ENCODE measurements around the gene IL20. TPM values are rescaled to one million over a fixed set of nuclear protein-coding genes. Genes with fewer than 3 reads are reported as not detected.

Gene IL20
- total and polyA plus RNA-seq, 10 of the 15 experiments (the other 5 are each of a cell fraction or from before 2014, with no cell fraction given) = 0.08 to 0.13 TPM; not detected in 8

DNA sequence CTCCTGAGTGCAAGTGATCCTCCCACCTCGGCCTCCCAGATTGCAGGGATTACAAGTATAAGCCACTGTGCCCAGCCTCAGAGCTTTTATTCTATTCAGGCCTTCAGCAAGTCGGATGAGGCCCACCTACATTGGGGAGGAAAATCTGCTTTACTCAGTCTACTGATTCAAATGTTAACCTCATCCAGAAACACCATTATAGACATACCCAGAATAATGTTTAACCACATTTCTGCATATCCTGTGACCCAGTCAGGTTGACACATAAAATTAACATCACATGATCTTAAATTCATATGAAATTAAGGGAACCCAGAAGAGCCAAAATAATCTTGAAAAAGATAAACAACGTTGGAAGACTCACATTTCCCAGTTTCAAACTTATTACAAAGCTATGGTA, 14.9 kb downstream of the IL20 start:
- in situ Hi-C loops (cut with MboI) = no loop called here
- TF ChIP-seq ZNF217 (IDR thresholded peaks at IDR 0.05) (no peak), IRF3 (IDR thresholded peaks at IDR 0.05) (no peak), MEF2A (IDR thresholded peaks at IDR 0.05; ENCODE audit: insufficient read depth, low read depth, low read length) (no peak), STAT3 (IDR thresholded peaks at IDR 0.05; ENCODE audit: low read depth, low read length) (no peak), BACH1 (IDR thresholded peaks at IDR 0.05; ENCODE audit: borderline replicate concordance) (no peak), IRF4 (IDR thresholded peaks at IDR 0.05; ENCODE audit: low read depth, low read length) (no peak), HCFC1 (IDR thresholded peaks at IDR 0.05; ENCODE audit: low read length) (no peak), REST (IDR thresholded peaks at IDR 0.05; ENCODE audit: low read depth, low read length) (no peak), NRF1 (conservative IDR thresholded peaks at IDR 0.05; ENCODE audit: low read depth, low read length) (no peak), SUZ12 (IDR thresholded peaks at IDR 0.05; ENCODE audit: unreplicated experiment) (no peak), TCF7 (IDR thresholded peaks at IDR 0.05; ENCODE audit: borderline replicate concordance) (no peak), RAD51 (IDR thresholded peaks at IDR 0.05) (no peak), IRF5 (IDR thresholded peaks at IDR 0.05; ENCODE audit: borderline replicate concordance) (no peak)
- TF ChIP-seq, protein P1, sequence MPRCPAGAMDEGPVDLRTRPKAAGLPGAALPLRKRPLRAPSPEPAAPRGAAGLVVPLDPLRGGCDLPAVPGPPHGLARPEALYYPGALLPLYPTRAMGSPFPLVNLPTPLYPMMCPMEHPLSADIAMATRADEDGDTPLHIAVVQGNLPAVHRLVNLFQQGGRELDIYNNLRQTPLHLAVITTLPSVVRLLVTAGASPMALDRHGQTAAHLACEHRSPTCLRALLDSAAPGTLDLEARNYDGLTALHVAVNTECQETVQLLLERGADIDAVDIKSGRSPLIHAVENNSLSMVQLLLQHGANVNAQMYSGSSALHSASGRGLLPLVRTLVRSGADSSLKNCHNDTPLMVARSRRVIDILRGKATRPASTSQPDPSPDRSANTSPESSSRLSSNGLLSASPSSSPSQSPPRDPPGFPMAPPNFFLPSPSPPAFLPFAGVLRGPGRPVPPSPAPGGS (IDR thresholded peaks at IDR 0.05; ENCODE audit: borderline replicate concordance, insufficient read depth, low read depth, low read length, poor library complexity, severe bottlenecking) = no peak
- TF ChIP-seq, protein P2, sequence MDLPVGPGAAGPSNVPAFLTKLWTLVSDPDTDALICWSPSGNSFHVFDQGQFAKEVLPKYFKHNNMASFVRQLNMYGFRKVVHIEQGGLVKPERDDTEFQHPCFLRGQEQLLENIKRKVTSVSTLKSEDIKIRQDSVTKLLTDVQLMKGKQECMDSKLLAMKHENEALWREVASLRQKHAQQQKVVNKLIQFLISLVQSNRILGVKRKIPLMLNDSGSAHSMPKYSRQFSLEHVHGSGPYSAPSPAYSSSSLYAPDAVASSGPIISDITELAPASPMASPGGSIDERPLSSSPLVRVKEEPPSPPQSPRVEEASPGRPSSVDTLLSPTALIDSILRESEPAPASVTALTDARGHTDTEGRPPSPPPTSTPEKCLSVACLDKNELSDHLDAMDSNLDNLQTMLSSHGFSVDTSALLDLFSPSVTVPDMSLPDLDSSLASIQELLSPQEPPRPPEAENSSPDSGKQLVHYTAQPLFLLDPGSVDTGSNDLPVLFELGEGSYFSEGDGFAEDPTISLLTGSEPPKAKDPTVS (IDR thresholded peaks at IDR 0.05; ENCODE audit: low read depth, low read length) = no peak

More for the DNA sequence above, 14.9 kb downstream of the IL20 start:
- no peaks in the 10 kb centered on the region for H3K79me2 ChIP-seq (ENCODE audit: control insufficient read depth, insufficient read depth, low read length)
- H2AFZ ChIP-seq (ENCODE audit: control insufficient read depth, low read depth, low read length) = no peak overlapping the region
- H3K9ac ChIP-seq (ENCODE audit: control insufficient read depth, insufficient read depth, low read length) = no peak overlapping the region
- no TSS peak for BruUV-seq (replicated peaks)
- peaks cover 3% of the 10 kb centered on the region; the same call in 2 of the 3 replicates for H3K9me3 ChIP-seq (replicated peaks; ENCODE audit: control insufficient read depth, insufficient read depth, low read length)
- no peaks in the 10 kb centered on the region for H3K27me3 ChIP-seq (replicated peaks in 1 of 2; ENCODE audit: control insufficient read depth in 2 of 2, insufficient read depth in 2 of 2, low read length in 1 of 2)
- ATAC-seq (no peak), DNase-seq (ENCODE audit: low read depth, low spot score) (no peak), FAIRE-seq (no peak)
- CTCF ChIA-PET = interaction anchor here (1.1 to 1.5 kb wide), 3 partner anchors 10 to 102 kb away, joined by 3 to 5 read pairs (median 4); no protein-coding TSS in a partner anchor
- H4K20me1 ChIP-seq (ENCODE audit: control insufficient read depth, insufficient read depth) = no peaks in the 10 kb centered on the region
- 17% methylated on average over 3 of the region's 3 CpGs for WGBS (ENCODE audit: insufficient coverage, insufficient replicate concordance, low lambda C conversion rate, missing lambda C conversion rate)
- H3K4me3 ChIP-seq = no peak overlapping the region
- H3K36me3 ChIP-seq (ENCODE audit: control insufficient read depth in 2 of 2, insufficient read depth in 2 of 2, low read length in 1 of 2) = no peaks in the 10 kb centered on the region
- H3K27ac ChIP-seq (ENCODE audit: control insufficient read depth, insufficient read depth) = no peak overlapping the region
- intact Hi-C loops (cut with micrococcal nuclease; ENCODE audit: unreplicated experiment) = no loop called here
- SMC1A ChIA-PET (ENCODE audit: uncharacterized antibody, unreplicated experiment) = interaction anchor here (1.1 to 3.7 kb wide), 2 partner anchors 16 to 26 kb away, joined by 3 to 17 read pairs; partner anchors contain the start of gene IL20
- POLR2A ChIA-PET = interaction anchor here (0.5 to 0.6 kb wide), 2 partner anchors 34 to 433 kb away, joined by 3 to 5 read pairs; no protein-coding TSS in a partner anchor
- RAD21 ChIA-PET (ENCODE audit: unreplicated experiment) = interaction anchor here (1.0 kb wide), 1 partner anchor 12 kb away, joined by 4 read pairs; no protein-coding TSS in a partner anchor
- H3K4me2 ChIP-seq (ENCODE audit: control insufficient read depth, insufficient read depth) = no peak overlapping the region
- H3K4me1 ChIP-seq (ENCODE audit: control insufficient read depth, insufficient read depth, low read length) = no peaks in the 10 kb centered on the region

All from GM12878 (cell line).